GM12892 (cell line): ENCODE measurements around the gene AIMP1.

Experiments
- POLR2A ChIP-seq: IDR thresholded peaks from 2 replicates; pipeline ENCODE4 v1.6.1; 2011; ENCODE audit warnings: low read depth, low read length, control low read depth
- POLR2AphosphoS5 ChIP-seq: IDR thresholded peaks from 2 replicates; pipeline ENCODE4 v1.6.1; 2011; ENCODE audit warnings: low read depth, low read length, control low read depth
- TAF1 ChIP-seq: IDR thresholded peaks from 2 replicates; pipeline ENCODE4 v1.6.1; 2011; ENCODE audit warnings: low read depth, mild to moderate bottlenecking, control low read depth, low read length, borderline replicate concordance

DNA sequence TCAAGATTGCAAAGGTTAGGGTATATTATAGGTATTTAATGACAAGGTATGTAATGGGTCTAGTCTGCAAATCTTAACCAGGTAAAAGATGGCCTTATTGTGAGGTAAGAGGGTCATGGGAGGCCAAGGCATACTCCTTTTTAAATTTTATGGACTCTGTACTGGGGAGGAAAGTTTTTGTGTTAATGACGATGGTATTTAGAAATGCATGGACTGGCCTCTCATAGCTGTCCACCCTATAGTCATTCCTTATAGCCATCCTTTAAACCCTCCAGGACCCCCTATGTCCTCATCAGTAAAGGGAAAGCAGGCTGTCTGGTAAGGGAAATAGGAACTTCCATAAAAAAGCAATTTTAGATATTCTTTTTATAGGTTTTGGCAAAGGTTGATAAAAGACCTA is 1.5 kb downstream of the AIMP1 start:
- no peak for TF ChIP-seq POLR2A
- no peak for TF ChIP-seq POLR2AphosphoS5
- TF ChIP-seq TAF1 = no peak
